Measurements from ENCODE around the gene OLAH.
A peak's percentile ranks its signal among the peaks of the same experiment; 100 is the strongest.

The OLAH gene

GRCh38 chr10:15072358-15072757, 28.6 kb downstream of the OLAH start:
- no peak for DNase-seq

GRCh38 chr10:15075421-15075820, 31.7 kb downstream of the OLAH start:
- no peak for DNase-seq

GRCh38 chr10:15083674-15084501, 40.1 kb downstream of the OLAH start:
- DNase-seq = no peak

GRCh38 chr10:15084502-15084922, 40.8 kb downstream of the OLAH start:
- no peak for DNase-seq

GRCh38 chr10:15088428-15089261, 44.9 kb downstream of the OLAH start, which contains the start of gene ACBD7:
TSS of gene ACBD7 (minus strand) at chr10:15088776. CDS start at chr10:15088728, 48 bp downstream.
- DNase-seq = peak; percentile 93

DNA sequence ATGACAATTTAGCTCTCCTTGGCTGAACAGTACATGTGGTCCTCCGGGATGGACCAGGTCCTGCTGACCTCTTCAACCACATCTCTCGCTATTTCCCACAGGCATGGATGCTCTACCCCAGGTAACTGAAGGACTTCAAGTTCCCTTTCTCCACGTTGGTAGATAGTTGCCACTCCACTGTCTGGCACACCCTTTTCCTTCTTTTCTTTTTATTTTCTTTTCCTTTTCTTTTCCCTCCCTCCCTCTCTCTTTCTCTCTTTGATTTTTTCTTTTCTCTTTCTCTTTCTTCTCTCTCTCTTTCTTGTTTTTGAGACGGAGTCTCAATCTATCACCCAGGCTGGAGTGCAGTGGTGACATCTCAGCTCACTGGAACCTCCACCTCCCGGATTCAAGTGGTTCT, 47.7 kb downstream of the OLAH start:
- no peak for DNase-seq

GRCh38 chr10:15092855-15093408, 49.2 kb downstream of the OLAH start:
- DNase-seq = no peak

DNA sequence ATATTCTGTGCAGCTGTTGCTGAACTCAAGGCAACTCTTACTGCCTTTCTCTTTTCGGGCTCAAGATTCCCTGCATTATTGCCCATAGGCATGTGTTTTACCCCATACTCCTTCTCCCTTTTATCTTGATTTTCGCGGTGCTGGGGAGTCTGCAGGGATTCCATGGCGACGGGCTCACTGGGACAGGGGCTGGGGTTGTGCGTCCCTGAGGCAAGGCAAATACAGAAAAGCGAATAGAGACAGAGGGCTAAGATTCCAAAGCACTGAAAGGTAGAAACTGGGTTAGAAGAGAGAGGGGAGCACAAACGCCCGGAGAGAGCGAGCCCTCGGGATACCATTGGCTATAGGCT, 52.9 kb downstream of the OLAH start:
- no peak for DNase-seq

DNA sequence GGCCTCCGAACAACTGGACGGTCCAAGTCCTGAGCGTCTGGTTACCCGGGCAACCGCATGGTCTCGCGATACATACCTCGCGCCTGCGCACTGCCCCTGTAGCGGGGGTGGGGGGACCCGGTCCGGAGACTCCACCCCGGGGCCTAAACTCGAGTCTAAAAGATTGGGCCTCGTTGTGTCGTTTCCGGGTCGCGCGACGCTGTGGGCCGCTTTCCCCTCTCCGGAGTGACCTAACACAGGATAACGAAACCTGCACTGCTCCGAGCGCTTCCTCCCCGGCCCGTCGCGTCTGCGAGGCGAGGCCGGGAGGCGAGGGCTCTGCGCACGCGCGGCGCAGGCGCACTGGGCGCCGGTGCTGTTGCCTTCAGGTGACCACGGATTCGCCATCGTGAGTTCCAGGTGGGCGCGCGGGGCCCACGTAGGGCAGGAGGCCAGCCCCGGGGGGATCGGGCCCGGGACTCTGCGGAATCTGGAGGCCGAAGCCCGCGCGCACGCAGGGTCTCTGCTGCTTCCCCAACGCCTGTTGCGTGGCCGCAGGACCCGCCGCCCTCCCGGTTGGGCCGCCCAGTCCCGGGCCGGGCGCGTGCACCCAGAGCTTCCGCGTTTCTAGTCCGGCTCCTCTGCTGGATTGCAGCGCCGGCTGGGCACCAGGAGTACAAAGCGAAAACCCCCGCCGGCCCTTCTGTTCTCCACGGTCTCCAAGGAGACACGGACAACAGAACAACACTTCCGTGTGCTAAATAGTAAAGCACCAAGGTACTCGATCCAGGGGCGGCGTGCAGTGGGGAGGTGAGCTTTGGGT, 53.5 kb downstream of the OLAH start, which contains the start of gene RPP38:
Gene RPP38, plus strand, starts transcription at position 345 of the 802 bp plus-strand sequence. CDS start 5,960 bp downstream, outside the sequence.
- DNase-seq = peak; percentile 100

GRCh38 chr10:15099886-15100285, 56.1 kb downstream of the OLAH start:
- no peak for DNase-seq

- no peak for DNase-seq
Measured at GRCh38 chr10:15103513-15103912, 59.8 kb downstream of the OLAH start.

DNA sequence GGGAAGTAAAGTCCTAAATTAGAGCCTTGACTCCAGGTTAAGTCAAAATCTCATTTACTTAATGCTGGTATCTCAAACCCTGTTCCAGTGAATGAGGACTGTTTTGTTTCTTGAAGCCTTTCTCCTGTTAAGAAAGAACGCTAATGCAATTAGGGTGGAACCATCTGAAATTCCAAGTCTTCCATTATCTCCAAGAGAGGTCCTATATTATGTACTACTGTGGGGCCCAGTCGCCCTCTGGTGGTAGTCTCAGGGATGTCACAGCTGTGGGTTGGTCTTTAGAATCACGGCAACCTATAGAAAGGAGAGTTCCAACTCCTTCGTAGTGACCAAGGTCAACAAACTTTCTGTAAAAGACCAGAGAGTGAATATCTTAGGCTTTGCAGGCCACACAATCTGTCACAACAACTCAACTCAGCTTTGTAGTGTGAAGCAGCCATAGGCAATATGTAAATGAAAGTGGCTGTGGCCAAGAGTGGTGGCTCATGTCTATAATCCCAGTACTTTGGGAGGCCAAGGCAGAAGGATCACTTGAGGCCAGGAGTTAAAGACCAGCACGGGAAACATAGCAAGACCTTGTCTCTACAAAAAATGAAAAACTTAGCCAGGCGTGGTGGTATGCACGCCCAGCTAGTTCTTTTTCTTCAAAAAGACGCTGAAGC, 62.7 kb downstream of the OLAH start:
- peak; percentile 68 for DNase-seq

- DNase-seq = no peak
Measured at GRCh38 chr10:15112657-15113056, 68.9 kb downstream of the OLAH start.

DNA sequence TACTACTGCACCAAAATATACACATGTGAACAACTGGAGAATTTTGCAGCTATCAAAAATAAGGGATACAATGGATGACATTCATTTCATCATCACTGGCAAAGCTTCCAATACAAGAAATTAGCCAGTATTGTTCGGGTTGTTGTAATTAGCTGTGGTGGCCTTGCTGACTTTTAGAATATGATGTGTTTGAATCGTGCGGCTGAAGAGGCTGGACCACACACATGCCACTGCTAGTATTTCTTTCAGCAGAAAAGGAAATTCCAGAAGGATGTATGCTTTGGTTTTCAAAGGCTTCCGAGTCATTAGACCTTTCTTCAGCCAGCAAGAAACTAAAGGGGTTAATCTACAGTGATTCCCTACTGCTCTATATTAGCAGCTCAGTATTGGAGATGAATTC, 70.0 kb downstream of the OLAH start:
- no peak for DNase-seq

GRCh38 chr10:15116225-15116624, 72.5 kb downstream of the OLAH start:
- DNase-seq = no peak

DNA sequence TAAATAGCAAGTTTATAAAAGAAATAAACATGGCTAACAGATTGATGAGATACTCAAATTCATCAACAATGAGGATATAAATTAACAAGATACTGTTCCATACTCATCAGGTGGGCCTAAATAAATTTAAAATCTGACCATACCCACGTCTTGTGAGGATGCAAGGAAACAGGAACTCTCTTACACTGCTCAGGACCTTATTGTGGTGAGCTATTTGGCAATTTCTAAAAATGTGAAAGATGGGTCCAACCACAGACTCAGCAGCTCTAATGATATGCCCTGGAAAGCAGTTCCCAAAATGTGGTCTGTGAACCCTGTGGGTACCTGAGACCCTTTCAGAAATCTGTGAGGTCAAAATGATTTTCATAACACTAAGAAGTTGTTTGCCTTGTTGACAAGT, 74.9 kb downstream of the OLAH start:
- DNase-seq = no peak

DNA sequence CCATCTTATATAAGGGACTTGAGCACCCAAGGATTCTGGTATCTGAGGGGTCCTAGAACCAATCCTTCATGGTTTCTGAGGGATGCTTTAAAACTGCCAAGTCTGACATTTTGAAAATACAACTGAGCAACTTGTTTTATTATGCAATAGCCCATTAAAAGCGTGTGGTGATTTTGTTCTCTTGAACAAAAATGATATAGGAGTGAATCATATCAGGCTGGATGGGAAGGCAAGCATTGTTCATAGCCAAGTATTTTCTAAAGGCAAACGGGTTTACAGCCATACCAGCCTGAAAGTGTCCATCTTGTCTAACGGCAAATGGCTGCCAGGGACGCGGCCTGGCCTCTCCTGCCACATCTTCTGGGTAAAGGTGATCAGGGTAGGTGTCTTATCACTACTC, 76.8 kb downstream of the OLAH start:
- DNase-seq = no peak

- DNase-seq = peak; percentile 17
Measured at GRCh38 chr10:15121707-15122106, 78.0 kb downstream of the OLAH start.

DNA sequence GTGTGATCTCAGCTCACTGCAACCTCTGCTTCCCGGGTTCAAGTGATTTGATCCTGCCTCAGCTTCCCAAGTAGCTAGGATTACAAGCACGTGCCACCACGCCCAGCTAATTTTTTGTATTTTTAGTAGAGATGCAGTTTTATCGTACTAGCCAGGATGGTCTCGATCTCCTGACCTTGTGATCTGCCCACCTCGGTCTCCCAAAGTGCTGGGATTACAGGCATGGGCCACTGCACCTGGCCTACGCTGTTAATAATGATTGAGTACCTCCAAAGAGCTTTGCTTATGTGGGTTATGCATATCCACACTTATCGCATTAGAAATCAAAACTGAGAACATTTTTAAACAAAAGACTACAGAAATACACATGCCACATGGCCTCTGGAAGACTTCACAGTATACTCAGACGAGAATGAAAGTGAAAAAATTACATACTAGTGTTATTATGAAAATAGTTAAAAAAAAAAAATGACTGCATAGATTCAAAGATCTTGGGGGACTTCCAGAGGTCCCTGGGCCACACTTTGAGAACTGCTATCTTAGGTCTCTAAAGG, 78.8 kb downstream of the OLAH start:
- DNase-seq = no peak
